Heart right ventricle (tissue), 16 donors: ENCODE measurements around the gene ZNF428. TPM values are rescaled to one million over a fixed set of nuclear protein-coding genes. Genes with fewer than 3 reads are reported as not detected.
"Not testable (repeated sequence)": the region's sequence is repeated elsewhere in the genome, so short reads cannot be mapped to it uniquely, and the experiment has no call there.

ENCODE experiments used
- ATAC-seq, 8 donors: fragments of 200-7000 bp; cut with Tn5 transposase; one replicate each; pipeline ENCODE4 v1.9.1; 2020; ENCODE audit warnings: mild to moderate bottlenecking in 8 of 8, moderate library complexity in 8 of 8, moderate number of reproducible peaks in 1 of 8
- DNase-seq, 2 donors: peaks; one replicate each; pipeline ENCODE4 v3.0.0-alpha.2; 2020
- H3K27ac ChIP-seq, 10 donors: fragments of 200-600 bp; sonication (generic) in 2 of 10; one replicate each; pipeline versions ENCODE4 v1.5.0 to v1.8.0; 2020 to 2022; ENCODE audit warnings: mild to moderate bottlenecking in 3 of 10
- H3K27me3 ChIP-seq, 7 donors: fragments of 200-600 bp; one replicate each; pipeline ENCODE4 v1.8.0; 2021 to 2022; ENCODE audit warnings: mild to moderate bottlenecking in 2 of 7
- H3K36me3 ChIP-seq, 9 donors: fragments of 200-600 bp; sonication (generic) in 1 of 9; one replicate each; pipeline versions ENCODE4 v1.5.0 to v1.8.0; 2020 to 2022; ENCODE audit warnings: mild to moderate bottlenecking in 2 of 9
- H3K4me1 ChIP-seq, 9 donors: fragments of 200-600 bp; sonication (generic) in 1 of 9; one replicate each; pipeline versions ENCODE4 v1.5.0 to v1.8.0; 2020 to 2022; ENCODE audit warnings: mild to moderate bottlenecking in 4 of 9
- H3K4me3 ChIP-seq, 10 donors: fragments of 200-600 bp; sonication (generic) in 2 of 10; one replicate each; pipeline versions ENCODE4 v1.5.0 to v1.8.0; 2020 to 2022; ENCODE audit warnings: mild to moderate bottlenecking in 7 of 10, moderate library complexity in 2 of 10
- H3K9me3 ChIP-seq, 11 donors: fragments of 200-600 bp in 10 of 11; sonication (generic) in 2 of 11; one replicate each; pipeline versions ENCODE4 v1.5.0 to v1.8.0; 2013 to 2022; ENCODE audit warnings: mild to moderate bottlenecking in 2 of 11, control low read depth in 1 of 11, moderate library complexity in 1 of 11
- CTCF ChIP-seq, 9 donors: fragments of 200-600 bp; sonication (generic) in 2 of 9; IDR thresholded peaks; one replicate each; pipeline versions ENCODE4 v1.5.0 to v1.8.0; 2021 to 2022; ENCODE audit warnings: antibody characterized with exemption in 9 of 9, mild to moderate bottlenecking in 5 of 9, moderate library complexity in 1 of 9
- WGBS, 2 donors: extraction: QIAGEN DNeasy Blood & Tissue Kit; methylation state at CpG; one replicate each; pipeline ENCODE4 v1.1.7; 2013; ENCODE audit warnings: inconsistent platforms in 1 of 2; 5-methylcytosine and 5-hydroxymethylcytosine counted together
- intact Hi-C, 10 donors: fragments of 100-400 bp; cut with DNase I; formaldehyde crosslinking; loops; one replicate each; pipeline versions ENCODE4 v1.11.1 to v1.14.2; 2022
- polyA plus RNA-seq, 2 donors: library from polyadenylated mRNA; stranded (reverse); fragments of 200-250 nt; gene quantifications; one replicate each; pipeline ENCODE4 v1.2.3, GENCODE V29; 2013
- total RNA-seq, 10 donors: library from RNA; stranded (reverse); fragmentation: NEBNext Ultra II Directional in 3 of 10; extraction: Animal tissue kit (Norgen Biotek cat#: 25700) in 3 of 10; gene quantifications; one replicate each; pipeline versions ENCODE4 v1.2.1 to v1.2.4, GENCODE V29; 2021 to 2023
- donor health status: Arrhythmogenic right ventricular cardiomyopathy.
- donor health status: ischemic (EF 13 %, LVEDD 7.1; RV severe dilation, severe dysfunction).
- donor health status: healthy with polysubstance abuse.
- donor health status: DM: no; HTN: yes; CAD: no.
- donor health status: DM: no; HTN: no; CAD: no.
- donor health status: ischemic (EF 25% LVEDD 6.9; RV normal size, moderate dysfunction).
- donor health status: ischemic (EF 25% LVEDD 5.7; RV mildly dilated, moderate dysfunction).
- donor health status: healthy.
- donor health status: DM: yes; HTN: yes; CAD: no.
- donor health status: Ischemic cardiomyopathy.
- donor health status: ischemic (EF 35%, LVEDD 5.7; RV mildly dilated, moderate dysfunction).
- donor health status: nonischemic (EF 11% LVEDD 7.7; RV severe dilation, severe dysfunction).
- donor health status: DM: yes; HTN: yes; CAD: no.
- donor health status: PGD.
- donor health status: ischemic (EF 29% LVEDD 5.4; RV normal size, mild dysfunction).
- donor health status: nonischemic (EF 23%, LVEDD 6.1; RV moderate dilation, normal function).

Gene ZNF428
- total and polyA plus RNA-seq, 12 donors: 28.1 to 94.9 (median 33.5) TPM

GRCh38 chr19:43606569-43607229 is 12.7 kb downstream of the ZNF428 start:
- WGBS, 2 donors: 74 to 87% methylated on average over 7 of the region's 7 CpGs
- peaks cover 0 to 51% (median 0%) of the 10 kb centered on the region in 9 donors for H3K36me3 ChIP-seq
- no peaks in the 10 kb centered on the region for H3K9me3 ChIP-seq
- peaks cover 0 to 16% (median 0%) of the 10 kb centered on the region in 9 donors for H3K4me1 ChIP-seq
- no peak overlapping the region for H3K4me3 ChIP-seq
- no peaks in the 10 kb centered on the region for H3K27me3 ChIP-seq
- ATAC-seq (no peak), DNase-seq (no peak)
- peak overlapping the region in 1 of 10 donors; percentile 31 for H3K27ac ChIP-seq
- TF ChIP-seq CTCF (IDR thresholded peaks at IDR 0.05): no peak
- intact Hi-C loops: no loop called here

- 65 to 69% methylated on average over 7 of the region's 7 CpGs for WGBS, 2 donors
- intact Hi-C loops: no loop called here
- no peaks in the 10 kb centered on the region for H3K9me3 ChIP-seq
- TF ChIP-seq CTCF (IDR thresholded peaks at IDR 0.05): no peak
- H3K36me3 ChIP-seq: peaks cover 0 to 53% (median 0%) of the 10 kb centered on the region in 9 donors
- H3K27ac ChIP-seq: no peak overlapping the region
- peaks cover 0 to 18% (median 0%) of the 10 kb centered on the region in 9 donors for H3K4me1 ChIP-seq
- H3K4me3 ChIP-seq: no peak overlapping the region
- DNase-seq: no peak
- ATAC-seq: no peak
- no peaks in the 10 kb centered on the region for H3K27me3 ChIP-seq
Observed at GRCh38 chr19:43605875-43606568, 13.4 kb downstream of the ZNF428 start.

GRCh38 chr19:43600326-43600725 is 19.1 kb downstream of the ZNF428 start:
- 74 to 82% methylated on average over 5 of the region's 5 CpGs for WGBS, 2 donors
- ATAC-seq, H3K9me3 ChIP-seq, intact Hi-C loops, DNase-seq, H3K27me3 ChIP-seq, H3K4me3 ChIP-seq, H3K27ac ChIP-seq: not testable (repeated sequence)
- Histone ChIP-seq H3K4me1 (peaks cover 9 to 31% (median 17%) of the 10 kb centered on the region in 9 donors), H3K36me3 (peaks cover 0 to 55% (median 6%) of the 10 kb centered on the region in 9 donors)

- no peak for DNase-seq
- TF ChIP-seq CTCF (IDR thresholded peaks at IDR 0.05): no peak
- Histone ChIP-seq H3K27ac (no peak overlapping the region), H3K27me3 (no peaks in the 10 kb centered on the region), H3K9me3 (no peaks in the 10 kb centered on the region), H3K4me1 (peaks cover 12 to 37% (median 23%) of the 10 kb centered on the region in 9 donors), H3K36me3 (peaks cover 0 to 55% (median 6%) of the 10 kb centered on the region in 9 donors), H3K4me3 (no peak overlapping the region)
- intact Hi-C loops: loop anchor here in 5 of 10 donors (5.0 to 10.0 kb wide), 3 partner anchors 62 to 67 kb away; partner anchors contain the start of gene ZNF575 (in 4 of the 5)
- WGBS, 2 donors: 88% methylated on average over 4 of the region's 4 CpGs
- ATAC-seq: no peak
Observed at GRCh38 chr19:43599635-43600295, 19.7 kb downstream of the ZNF428 start.
